DMS114 treated with DMSO at 0.1 percent for 48 hours (cell line): Measurements from ENCODE around the gene ABHD1.
A peak's percentile ranks its signal among the peaks of the same experiment; 100 is the strongest.

Experiments
- DNase-seq: peaks from one replicate; lab custom pipeline; 2025; ENCODE audit not compliant: unreplicated experiment; lab: John Stamatoyannopoulos, UW

The ABHD1 gene

GRCh38 chr2:27086724-27087593, 36.7 kb upstream of the ABHD1 start, which contains the start of gene KHK:
TSS of gene KHK (plus strand) at chr2:27086772. CDS start at chr2:27087260, 488 bp downstream.
- DNase-seq, result no peak

GRCh38 chr2:27087823-27088410, 35.7 kb upstream of the ABHD1 start:
- no peak for DNase-seq

GRCh38 chr2:27088634-27089033, 35.0 kb upstream of the ABHD1 start:
- no peak for DNase-seq

GRCh38 chr2:27089111-27089954, 34.3 kb upstream of the ABHD1 start:
- no peak for DNase-seq

GRCh38 chr2:27091746-27092695, 31.6 kb upstream of the ABHD1 start:
- no peak for DNase-seq

- DNase-seq, result no peak
These were observed 30.8 kb upstream of the ABHD1 start for GRCh38 chr2:27092696-27093429.

GRCh38 chr2:27093430-27094352, 29.9 kb upstream of the ABHD1 start:
- no peak for DNase-seq

- DNase-seq, result no peak
These were observed 29.1 kb upstream of the ABHD1 start for GRCh38 chr2:27094353-27094984.

- no peak for DNase-seq
These were observed 28.2 kb upstream of the ABHD1 start for GRCh38 chr2:27095427-27095744.

- peak; percentile 7 for DNase-seq
These were observed 27.6 kb upstream of the ABHD1 start for GRCh38 chr2:27095745-27096651.

- DNase-seq, result no peak
These were observed 26.8 kb upstream of the ABHD1 start for GRCh38 chr2:27096748-27097297.

GRCh38 chr2:27097341-27097740, 26.3 kb upstream of the ABHD1 start:
- no peak for DNase-seq

- no peak for DNase-seq
These were observed 24.2 kb upstream of the ABHD1 start for GRCh38 chr2:27099334-27099955.

GRCh38 chr2:27100036-27100435, 23.6 kb upstream of the ABHD1 start:
- DNase-seq, result no peak

GRCh38 chr2:27102329-27102728, 21.3 kb upstream of the ABHD1 start:
- no peak for DNase-seq

- no peak for DNase-seq
These were observed 17.6 kb upstream of the ABHD1 start for GRCh38 chr2:27105981-27106380.

- no peak for DNase-seq
These were observed 15.4 kb upstream of the ABHD1 start for GRCh38 chr2:27108221-27108620.
